GM21515 (cell line): Measurements from ENCODE around the gene ZMYM3.
"Not testable (repeated sequence)": the region's sequence is repeated elsewhere in the genome, so short reads cannot be mapped to it uniquely, and the experiment has no call there.

ENCODE experiments used
- ATAC-seq: cut with Tn5 transposase; IDR thresholded peaks from one replicate; pipeline ENCODE4 v1.9.1; 2021; ENCODE audit not compliant: unreplicated experiment

Gene ZMYM3

GRCh38 chrX:71254092-71254963 lies at the start of gene ZMYM3:
TSS of gene ZMYM3 (minus strand) at chrX:71254140. CDS start at chrX:71253255, 885 bp downstream.
- ATAC-seq = peak; percentile 69

- ATAC-seq = no peak
Measured at GRCh38 chrX:71302461-71303213, 48.7 kb upstream of the ZMYM3 start.

GRCh38 chrX:71301195-71301924 lies 47.4 kb upstream of the ZMYM3 start, which contains the start of gene ITGB1BP2:
TSS of gene ITGB1BP2 (plus strand) at chrX:71301750. CDS start at chrX:71301807, 57 bp downstream.
- no peak for ATAC-seq

GRCh38 chrX:71300495-71300894 lies 46.6 kb upstream of the ZMYM3 start:
- not testable (repeated sequence) for ATAC-seq

- ATAC-seq = not testable (repeated sequence)
Measured at GRCh38 chrX:71300064-71300463, 46.1 kb upstream of the ZMYM3 start.

- ATAC-seq = no peak
Measured at GRCh38 chrX:71298119-71298518, 44.2 kb upstream of the ZMYM3 start.

GRCh38 chrX:71296806-71297205 lies 42.9 kb upstream of the ZMYM3 start:
- no peak for ATAC-seq

GRCh38 chrX:71292669-71293365 lies 38.9 kb upstream of the ZMYM3 start:
- ATAC-seq = no peak

- ATAC-seq = no peak
Measured at GRCh38 chrX:71291381-71291780, 37.4 kb upstream of the ZMYM3 start.

- no peak for ATAC-seq
Measured at GRCh38 chrX:71285929-71286328, 32.0 kb upstream of the ZMYM3 start.

- peak; percentile 88 for ATAC-seq
Measured at GRCh38 chrX:71283403-71284143, 29.6 kb upstream of the ZMYM3 start, which contains the start of gene NONO. TSS of gene NONO (plus strand) at chrX:71283635. CDS start at chrX:71290638, 7,003 bp downstream.

- peak; percentile 31 for ATAC-seq
Measured at GRCh38 chrX:71282514-71283402, 28.8 kb upstream of the ZMYM3 start.

- not testable (repeated sequence) for ATAC-seq
Measured at GRCh38 chrX:71281300-71281699, 27.4 kb upstream of the ZMYM3 start.

GRCh38 chrX:71272313-71272712 lies 18.4 kb upstream of the ZMYM3 start:
- not testable (repeated sequence) for ATAC-seq

GRCh38 chrX:71269801-71270395 lies 16.0 kb upstream of the ZMYM3 start:
- no peak for ATAC-seq

GRCh38 chrX:71268624-71269023 lies 14.7 kb upstream of the ZMYM3 start:
- ATAC-seq = not testable (repeated sequence)

- no peak for ATAC-seq
Measured at GRCh38 chrX:71256856-71257255, 2.9 kb upstream of the ZMYM3 start.

GRCh38 chrX:71256051-71256450 lies 2.1 kb upstream of the ZMYM3 start:
- no peak for ATAC-seq
